ENCODE results near the gene CCNY. TPM values are rescaled to one million over a fixed set of nuclear protein-coding genes. Genes with fewer than 3 reads are reported as not detected.
A peak's percentile ranks its signal among the peaks of the same experiment; 100 is the strongest.

The CCNY gene
- total RNA-seq, 3 donors from 2014 or later = 28.7 to 41.0 (median 36.1) TPM

DNA sequence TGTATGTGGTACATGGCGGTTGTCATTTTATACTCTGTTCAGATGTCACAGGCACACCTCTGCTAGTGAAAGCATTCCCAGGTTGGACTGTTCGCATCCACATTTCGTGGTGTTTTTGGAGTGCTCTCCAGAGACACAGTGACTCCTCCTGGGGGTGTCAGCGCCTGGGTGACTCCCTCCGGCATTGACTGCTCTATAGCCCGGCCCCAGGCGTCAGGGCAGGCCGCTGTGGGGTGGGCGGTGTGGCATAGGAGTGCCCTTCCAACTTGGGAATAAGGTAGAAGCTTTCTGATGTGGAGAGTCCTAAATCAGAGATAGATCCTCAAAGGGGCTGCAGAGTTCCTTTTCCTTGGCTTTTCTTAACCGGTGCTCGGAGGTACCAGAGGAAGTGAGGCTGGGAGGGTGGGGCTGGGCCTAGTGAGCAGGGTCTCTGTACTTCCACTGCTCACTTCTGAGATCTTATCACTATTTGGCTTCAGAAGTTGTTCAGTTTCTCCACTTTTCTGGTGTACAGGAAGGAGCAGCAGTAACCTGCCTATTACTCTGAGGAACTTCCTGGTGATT is 32.3 kb downstream of the CCNY start:
- H3K4me3 ChIP-seq = no peak overlapping the region
- H3K27ac ChIP-seq = peak overlapping the region; percentile 5 to 30
- intact Hi-C loops (cut with DNase I; ENCODE audit: low total_unique reads) = no loop called here
- no peaks in the 10 kb centered on the region for H3K27me3 ChIP-seq
- TF ChIP-seq POLR2A (IDR thresholded peaks at IDR 0.05) (no peak), CTCF (IDR thresholded peaks at IDR 0.05) (no peak), POLR2AphosphoS5 (IDR thresholded peaks at IDR 0.05) (no peak)
- no peaks in the 10 kb centered on the region for H3K9me3 ChIP-seq
- peaks cover 0 to 3% of the 10 kb centered on the region in 2 donors for H3K4me1 ChIP-seq
- DNase-seq (ENCODE audit: low spot score in 2 of 2) = no peak
- no peaks in the 10 kb centered on the region for H3K36me3 ChIP-seq

DNA sequence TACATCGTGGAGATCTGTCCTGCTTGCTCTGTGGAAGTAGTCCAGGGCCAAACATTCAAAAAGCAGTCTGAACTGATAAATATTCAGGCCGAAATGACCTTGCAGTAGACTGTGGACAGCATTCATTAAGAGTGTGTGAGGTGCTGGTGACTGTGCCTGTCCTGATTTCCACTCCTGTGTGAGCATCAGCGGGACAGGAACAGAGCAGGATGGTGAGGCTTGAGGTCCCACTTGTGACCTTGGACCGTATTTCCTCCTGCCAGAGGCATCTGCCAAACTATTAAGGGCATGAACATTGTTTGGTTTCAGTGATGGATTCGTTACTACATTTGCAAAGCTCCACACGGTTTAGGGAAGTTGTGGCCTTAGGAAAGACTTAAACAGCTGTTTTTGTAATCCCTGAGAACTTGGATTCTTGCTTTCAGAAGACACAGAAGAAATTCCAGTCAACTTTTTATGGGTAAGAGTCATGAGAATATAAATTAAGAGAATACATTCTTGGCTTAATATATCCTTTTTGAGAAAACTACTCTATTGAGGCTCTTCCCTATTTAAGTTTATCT is 32.8 kb downstream of the CCNY start:
- H3K27ac ChIP-seq = peak overlapping the region; percentile 5 to 30
- no peak for DNase-seq (ENCODE audit: low spot score in 2 of 2)
- peaks cover 0 to 3% of the 10 kb centered on the region in 2 donors for H3K4me1 ChIP-seq
- no peak for TF ChIP-seq POLR2AphosphoS5 (IDR thresholded peaks at IDR 0.05)
- H3K4me3 ChIP-seq = no peak overlapping the region
- H3K9me3 ChIP-seq = no peaks in the 10 kb centered on the region
- intact Hi-C loops (cut with DNase I; ENCODE audit: low total_unique reads) = no loop called here
- H3K36me3 ChIP-seq = no peaks in the 10 kb centered on the region
- no peaks in the 10 kb centered on the region for H3K27me3 ChIP-seq

DNA sequence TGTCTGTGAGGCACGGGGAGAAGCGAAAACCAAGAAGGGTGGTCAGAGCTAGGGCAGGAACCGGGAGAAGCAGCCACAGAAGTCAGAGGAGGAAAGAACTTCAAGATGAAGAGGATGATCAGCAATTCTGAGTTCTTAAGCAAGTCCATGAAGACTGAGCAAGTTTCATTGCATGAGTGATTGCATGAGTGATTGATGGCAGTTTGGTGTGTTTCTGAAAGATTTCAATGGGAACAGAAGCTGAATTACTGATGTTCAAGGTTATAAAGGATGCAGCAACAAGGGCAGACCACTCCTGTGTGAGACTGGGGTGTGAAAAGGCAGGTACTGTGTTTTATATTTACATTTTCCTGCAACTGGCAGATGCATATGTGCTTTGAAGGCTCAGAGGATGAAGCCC is 35.4 kb downstream of the CCNY start:
- Histone ChIP-seq H3K4me1 (peaks cover 0 to 3% of the 10 kb centered on the region in 2 donors), H3K27ac (peak overlapping the region in 1 of 2 donors; percentile 67), H3K27me3 (no peaks in the 10 kb centered on the region), H3K36me3 (no peaks in the 10 kb centered on the region), H3K9me3 (no peaks in the 10 kb centered on the region), H3K4me3 (no peak overlapping the region)
- TF ChIP-seq POLR2AphosphoS5 (IDR thresholded peaks at IDR 0.05) (no peak), POLR2A (IDR thresholded peaks at IDR 0.05) (no peak), CTCF (IDR thresholded peaks at IDR 0.05) (no peak)
- DNase-seq (ENCODE audit: low spot score in 2 of 2) = no peak
- intact Hi-C loops (cut with DNase I; ENCODE audit: low total_unique reads) = no loop called here

GRCh38 chr10:35372329-35372728 is 36.0 kb downstream of the CCNY start:
- Histone ChIP-seq H3K4me3 (no peak overlapping the region), H3K36me3 (no peaks in the 10 kb centered on the region), H3K4me1 (peaks cover 0 to 3% of the 10 kb centered on the region in 2 donors), H3K27ac (peak overlapping the region in 1 of 2 donors; percentile 67), H3K9me3 (no peaks in the 10 kb centered on the region), H3K27me3 (no peaks in the 10 kb centered on the region)
- DNase-seq (ENCODE audit: low spot score in 2 of 2) = no peak
- TF ChIP-seq POLR2AphosphoS5 (IDR thresholded peaks at IDR 0.05) (no peak), POLR2A (IDR thresholded peaks at IDR 0.05) (no peak), CTCF (IDR thresholded peaks at IDR 0.05) (no peak)
- intact Hi-C loops (cut with DNase I; ENCODE audit: low total_unique reads) = no loop called here

- DNase-seq (ENCODE audit: low spot score in 2 of 2) = no peak
- H3K4me3 ChIP-seq = no peak overlapping the region
- no peaks in the 10 kb centered on the region for H3K36me3 ChIP-seq
- H3K27me3 ChIP-seq = no peaks in the 10 kb centered on the region
- TF ChIP-seq POLR2A (IDR thresholded peaks at IDR 0.05) (no peak), CTCF (IDR thresholded peaks at IDR 0.05) (no peak), POLR2AphosphoS5 (IDR thresholded peaks at IDR 0.05) (no peak)
- intact Hi-C loops (cut with DNase I; ENCODE audit: low total_unique reads) = no loop called here
- no peaks in the 10 kb centered on the region for H3K4me1 ChIP-seq
- H3K9me3 ChIP-seq = no peaks in the 10 kb centered on the region
- H3K27ac ChIP-seq = no peak overlapping the region
Measured at GRCh38 chr10:35375091-35375765, 38.9 kb downstream of the CCNY start.
